Measurements from ENCODE around the gene SUPT3H.

DNA sequence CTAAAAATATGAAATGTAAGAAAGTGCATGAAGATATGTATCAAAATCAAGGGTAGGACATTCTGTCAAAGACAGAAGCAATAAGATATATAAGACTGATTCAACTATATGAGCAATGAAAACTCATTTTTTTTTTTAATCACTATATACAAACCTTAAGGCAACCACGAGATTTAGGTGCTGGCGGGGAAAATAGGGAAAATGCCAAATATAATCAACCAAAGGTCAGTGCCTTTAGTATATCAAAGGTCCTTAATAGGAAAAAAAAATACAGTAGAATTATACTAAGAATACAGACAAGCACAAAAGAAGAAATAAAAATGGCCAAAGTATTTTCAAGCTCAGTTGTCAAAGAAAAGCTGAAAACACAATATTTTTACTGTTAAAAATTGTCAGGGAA is 24.1 kb downstream of the SUPT3H start:
- TF ChIP-seq EZH2 (IDR thresholded peaks at IDR 0.05; ENCODE audit: low read length, unreplicated experiment) (no peak), EZH2phosphoT487 (IDR thresholded peaks at IDR 0.05; ENCODE audit: borderline replicate concordance, low read length) (no peak)
- TF ChIP-seq, protein P1, sequence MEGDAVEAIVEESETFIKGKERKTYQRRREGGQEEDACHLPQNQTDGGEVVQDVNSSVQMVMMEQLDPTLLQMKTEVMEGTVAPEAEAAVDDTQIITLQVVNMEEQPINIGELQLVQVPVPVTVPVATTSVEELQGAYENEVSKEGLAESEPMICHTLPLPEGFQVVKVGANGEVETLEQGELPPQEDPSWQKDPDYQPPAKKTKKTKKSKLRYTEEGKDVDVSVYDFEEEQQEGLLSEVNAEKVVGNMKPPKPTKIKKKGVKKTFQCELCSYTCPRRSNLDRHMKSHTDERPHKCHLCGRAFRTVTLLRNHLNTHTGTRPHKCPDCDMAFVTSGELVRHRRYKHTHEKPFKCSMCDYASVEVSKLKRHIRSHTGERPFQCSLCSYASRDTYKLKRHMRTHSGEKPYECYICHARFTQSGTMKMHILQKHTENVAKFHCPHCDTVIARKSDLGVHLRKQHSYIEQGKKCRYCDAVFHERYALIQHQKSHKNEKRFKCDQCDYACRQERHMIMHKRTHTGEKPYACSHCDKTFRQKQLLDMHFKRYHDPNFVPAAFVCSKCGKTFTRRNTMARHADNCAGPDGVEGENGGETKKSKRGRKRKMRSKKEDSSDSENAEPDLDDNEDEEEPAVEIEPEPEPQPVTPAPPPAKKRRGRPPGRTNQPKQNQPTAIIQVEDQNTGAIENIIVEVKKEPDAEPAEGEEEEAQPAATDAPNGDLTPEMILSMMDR (conservative IDR thresholded peaks at IDR 0.05; ENCODE audit: low read depth, low read length) = no peak

Data from PC-3 (cell line).